Nephron (organoid): Measurements from ENCODE around the gene ZNG1E.
A peak's percentile ranks its signal among the peaks of the same experiment; 100 is the strongest.
"Not testable (repeated sequence)": the region's sequence is repeated elsewhere in the genome, so short reads cannot be mapped to it uniquely, and the experiment has no call there.

Source experiments
- H3K27ac Mint-ChIP-seq, 3 experiments: 2 replicates each; pipeline ENCODE4 v1.8.0; 2020; ENCODE audit warnings: mixed read lengths in 3 of 3, mild to moderate bottlenecking in 2 of 3, moderate library complexity in 1 of 3
- H3K27me3 Mint-ChIP-seq: 2 replicates; pipeline ENCODE4 v1.8.0; 2021; ENCODE audit warnings: low read depth, mild to moderate bottlenecking, moderate library complexity, mixed read lengths
- H3K36me3 Mint-ChIP-seq: 2 replicates; pipeline ENCODE4 v1.8.0; 2020; ENCODE audit warnings: low read depth, mixed read lengths
- H3K4me1 Mint-ChIP-seq: 2 replicates; pipeline ENCODE4 v1.8.0; 2020; ENCODE audit warnings: mixed read lengths
- H3K4me3 Mint-ChIP-seq, 3 experiments: 2 replicates each; pipeline ENCODE4 v1.8.0; 2020; ENCODE audit warnings: mild to moderate bottlenecking in 3 of 3, mixed read lengths in 3 of 3, moderate library complexity in 2 of 3
- H3K9me3 Mint-ChIP-seq: 2 replicates; pipeline ENCODE4 v1.8.0; 2020; ENCODE audit warnings: mixed read lengths
- TF ChIP-seq, protein P1 (sequence below), 3 experiments: fragments of 200-600 bp; sonication (generic); IDR thresholded peaks; one replicate each; pipeline ENCODE4 v1.5.0; 2021; ENCODE audit warnings: antibody characterized with exemption in 3 of 3; ENCODE audit not compliant: unreplicated experiment in 3 of 3

Gene ZNG1E

DNA sequence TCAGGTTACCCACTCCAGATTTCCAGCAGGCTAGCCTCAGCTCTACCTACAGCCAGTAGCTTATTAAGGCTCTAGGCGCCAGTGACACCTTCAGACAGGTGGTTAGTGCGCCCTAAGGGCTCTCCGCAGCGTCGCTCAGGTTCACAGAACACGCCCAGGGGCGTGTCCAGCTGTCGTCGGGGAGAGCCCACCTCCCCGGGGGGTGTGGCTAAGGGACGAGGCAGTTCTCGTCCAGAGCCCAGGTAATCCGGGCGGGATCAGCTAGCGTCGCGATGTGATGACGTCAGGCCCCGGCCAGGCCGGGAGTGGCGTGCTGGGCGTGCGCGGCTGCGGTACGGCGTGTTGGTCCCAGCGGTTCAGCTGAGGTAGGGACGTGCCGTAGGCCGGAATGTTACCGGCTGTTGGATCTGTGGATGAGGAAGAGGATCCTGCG, at the start of gene ZNG1E:
Gene ZNG1E (plus strand): TSS at position 340 of the 433 bp plus-strand sequence. CDS start 49 bp downstream, at position 389.
- H3K9me3 Mint-ChIP-seq, H3K27me3 Mint-ChIP-seq, H3K36me3 Mint-ChIP-seq, H3K4me1 Mint-ChIP-seq: not testable (repeated sequence)
- peak within 1 kb of the TSS; percentile 80 to 93 (median 88) for H3K4me3 Mint-ChIP-seq
- peak within 1 kb of the TSS in 1 of 3 experiments; percentile 37 for H3K27ac Mint-ChIP-seq

DNA sequence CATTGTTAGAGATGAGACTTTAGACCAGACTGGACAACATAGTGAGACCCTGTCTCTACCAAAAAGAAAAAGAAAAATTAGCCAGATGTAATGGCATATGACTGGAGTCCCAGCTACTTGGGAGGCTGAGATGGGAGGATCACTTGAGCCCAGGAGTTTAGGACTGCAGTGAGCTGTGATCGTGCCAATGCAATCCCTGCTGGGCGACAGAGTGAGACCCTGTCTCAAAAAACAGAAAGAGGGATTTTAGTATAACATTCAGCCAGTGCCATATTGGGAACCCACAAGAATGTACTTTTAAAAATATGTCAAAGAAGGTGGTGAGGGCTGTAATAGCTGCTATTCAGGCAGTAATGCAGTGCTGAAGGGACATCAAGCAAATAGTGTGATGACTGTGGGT, 2.1 kb upstream of the ZNG1E start:
- H3K4me1 Mint-ChIP-seq, H3K9me3 Mint-ChIP-seq, H3K4me3 Mint-ChIP-seq, H3K36me3 Mint-ChIP-seq, H3K27me3 Mint-ChIP-seq, H3K27ac Mint-ChIP-seq: not testable (repeated sequence)

GRCh38 chr9:65675018-65675417, 710 bp upstream of the ZNG1E start:
- not testable (repeated sequence) for H3K27me3 Mint-ChIP-seq, H3K36me3 Mint-ChIP-seq, H3K9me3 Mint-ChIP-seq, H3K4me1 Mint-ChIP-seq
- H3K4me3 Mint-ChIP-seq: peak overlapping the region; percentile 80 to 93 (median 88)
- peak overlapping the region in 1 of 3 experiments; percentile 37 for H3K27ac Mint-ChIP-seq

GRCh38 chr9:65676389-65676788, 661 bp downstream of the ZNG1E start:
- H3K36me3 Mint-ChIP-seq, H3K27me3 Mint-ChIP-seq, H3K9me3 Mint-ChIP-seq, H3K4me1 Mint-ChIP-seq, H3K27ac Mint-ChIP-seq: not testable (repeated sequence)
- H3K4me3 Mint-ChIP-seq: peak overlapping the region; percentile 77 to 84 (median 83)

- not testable (repeated sequence) for H3K27me3 Mint-ChIP-seq, H3K4me1 Mint-ChIP-seq, H3K4me3 Mint-ChIP-seq, H3K27ac Mint-ChIP-seq, H3K9me3 Mint-ChIP-seq, H3K36me3 Mint-ChIP-seq
- TF ChIP-seq, protein P1, sequence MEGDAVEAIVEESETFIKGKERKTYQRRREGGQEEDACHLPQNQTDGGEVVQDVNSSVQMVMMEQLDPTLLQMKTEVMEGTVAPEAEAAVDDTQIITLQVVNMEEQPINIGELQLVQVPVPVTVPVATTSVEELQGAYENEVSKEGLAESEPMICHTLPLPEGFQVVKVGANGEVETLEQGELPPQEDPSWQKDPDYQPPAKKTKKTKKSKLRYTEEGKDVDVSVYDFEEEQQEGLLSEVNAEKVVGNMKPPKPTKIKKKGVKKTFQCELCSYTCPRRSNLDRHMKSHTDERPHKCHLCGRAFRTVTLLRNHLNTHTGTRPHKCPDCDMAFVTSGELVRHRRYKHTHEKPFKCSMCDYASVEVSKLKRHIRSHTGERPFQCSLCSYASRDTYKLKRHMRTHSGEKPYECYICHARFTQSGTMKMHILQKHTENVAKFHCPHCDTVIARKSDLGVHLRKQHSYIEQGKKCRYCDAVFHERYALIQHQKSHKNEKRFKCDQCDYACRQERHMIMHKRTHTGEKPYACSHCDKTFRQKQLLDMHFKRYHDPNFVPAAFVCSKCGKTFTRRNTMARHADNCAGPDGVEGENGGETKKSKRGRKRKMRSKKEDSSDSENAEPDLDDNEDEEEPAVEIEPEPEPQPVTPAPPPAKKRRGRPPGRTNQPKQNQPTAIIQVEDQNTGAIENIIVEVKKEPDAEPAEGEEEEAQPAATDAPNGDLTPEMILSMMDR (IDR thresholded peaks at IDR 0.05; ENCODE audit: unreplicated experiment in 3 of 3): peak; percentile 12 to 36 (median 23)
Observed at GRCh38 chr9:65678533-65678932, 2.8 kb downstream of the ZNG1E start.

DNA sequence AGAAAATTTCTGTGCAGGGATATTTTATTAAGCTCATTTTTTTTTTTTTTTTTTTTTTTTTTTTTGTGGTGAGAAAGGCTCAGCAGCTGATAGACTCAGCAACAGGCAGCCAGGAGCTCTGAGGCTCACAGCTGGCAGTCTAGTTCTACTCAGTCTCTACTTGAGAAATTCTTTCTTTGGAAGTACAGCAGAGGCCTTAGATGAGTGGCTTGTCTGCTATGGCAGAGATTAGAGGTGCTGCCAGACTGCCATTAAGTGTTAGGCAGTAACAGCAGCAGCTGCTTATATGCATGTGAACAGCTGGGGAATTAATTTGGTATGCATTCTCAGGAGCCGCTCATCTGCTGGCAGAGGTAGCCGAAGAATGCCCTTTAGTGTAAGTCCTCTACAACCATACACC, 27.8 kb downstream of the ZNG1E start:
- not testable (repeated sequence) for H3K27ac Mint-ChIP-seq, H3K36me3 Mint-ChIP-seq, H3K4me3 Mint-ChIP-seq, H3K27me3 Mint-ChIP-seq, H3K4me1 Mint-ChIP-seq, H3K9me3 Mint-ChIP-seq

DNA sequence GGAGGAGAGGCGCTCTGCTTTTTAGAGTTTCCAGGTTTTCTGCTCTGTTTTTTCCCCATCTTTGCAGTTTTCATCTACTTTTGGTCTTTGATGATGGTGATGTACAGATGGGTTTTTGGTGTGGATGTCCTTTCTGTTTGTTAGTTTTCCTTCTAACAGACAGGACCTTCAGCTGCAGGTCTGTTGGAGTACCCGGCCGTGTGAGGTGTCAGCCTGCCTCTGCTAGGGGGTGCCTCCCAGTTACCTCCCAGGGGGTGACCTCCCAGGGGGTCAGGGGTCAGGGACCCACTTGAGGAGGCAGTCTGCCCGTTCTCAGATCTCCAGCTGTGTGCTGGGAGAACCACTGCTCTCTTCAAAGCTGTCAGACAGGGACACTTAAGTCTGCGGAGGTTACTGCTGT, 38.7 kb downstream of the ZNG1E start:
- not testable (repeated sequence) for H3K9me3 Mint-ChIP-seq, H3K4me3 Mint-ChIP-seq

DNA sequence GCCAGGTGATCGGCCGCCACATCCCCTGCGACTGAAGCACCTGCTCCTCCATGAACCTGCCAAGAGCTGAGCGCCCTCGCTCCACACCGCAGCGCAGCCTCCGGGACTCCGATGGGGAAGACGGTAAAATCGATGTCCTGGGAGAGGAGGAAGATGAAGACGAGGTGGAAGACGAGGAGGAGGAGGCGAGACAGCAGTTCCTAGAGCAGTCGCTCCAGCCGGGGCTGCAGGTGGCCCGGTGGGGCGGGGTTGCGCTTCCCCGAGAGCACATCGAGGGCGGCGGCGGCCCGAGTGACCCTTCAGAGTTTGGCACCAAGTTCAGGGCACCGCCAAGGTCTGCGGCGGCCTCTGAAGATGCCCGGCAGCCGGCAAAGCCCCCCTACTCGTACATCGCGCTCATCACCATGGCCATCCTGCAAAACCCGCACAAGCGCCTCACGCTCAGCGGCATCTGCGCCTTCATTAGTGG, 61.4 kb downstream of the ZNG1E start, which contains the start of gene FOXD4L4:
Gene FOXD4L4 (plus strand): TSS at position 51 of the 469 bp plus-strand sequence. CDS start 0 bp downstream, at position 51.
- not testable (repeated sequence) for H3K36me3 Mint-ChIP-seq, H3K27ac Mint-ChIP-seq, H3K9me3 Mint-ChIP-seq, H3K4me1 Mint-ChIP-seq
- H3K27me3 Mint-ChIP-seq: peaks cover 21% of the 10 kb centered on the region
- H3K4me3 Mint-ChIP-seq: peak within 1 kb of the TSS in 2 of 3 experiments; percentile 29 to 55

More for the DNA sequence above, 38.7 kb downstream of the ZNG1E start:
- H3K27me3 Mint-ChIP-seq, H3K27ac Mint-ChIP-seq, H3K4me1 Mint-ChIP-seq, H3K36me3 Mint-ChIP-seq: not testable (repeated sequence)

DNA sequence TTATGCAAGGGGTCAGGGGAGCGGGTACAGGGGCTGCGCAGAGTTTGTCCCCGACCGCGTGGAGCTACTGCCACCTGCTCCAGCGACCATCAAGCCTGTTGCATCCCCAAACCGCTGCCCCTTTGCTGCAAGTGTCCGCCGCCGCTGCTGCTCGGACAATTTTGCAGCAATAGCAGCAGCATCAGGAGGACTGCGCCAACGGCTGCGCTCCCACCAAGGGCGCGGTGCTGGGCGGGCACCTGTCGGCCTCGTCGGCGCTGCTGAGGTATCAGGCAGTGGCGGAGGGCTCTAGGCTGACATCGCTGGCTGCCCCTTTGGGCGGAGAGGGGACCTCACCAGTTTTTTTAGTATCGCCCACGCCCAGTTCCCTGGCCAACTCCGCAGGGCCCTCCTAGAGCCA, 62.4 kb downstream of the ZNG1E start:
- H3K27me3 Mint-ChIP-seq: peaks cover 21% of the 10 kb centered on the region

More for the DNA sequence above, 62.4 kb downstream of the ZNG1E start:
- not testable (repeated sequence) for H3K27ac Mint-ChIP-seq, H3K9me3 Mint-ChIP-seq, H3K36me3 Mint-ChIP-seq, H3K4me3 Mint-ChIP-seq, H3K4me1 Mint-ChIP-seq
